Measurements from ENCODE around the gene GPR161. TPM values are rescaled to one million over a fixed set of nuclear protein-coding genes. Genes with fewer than 3 reads are reported as not detected.
"Not testable (repeated sequence)": the region's sequence is repeated elsewhere in the genome, so short reads cannot be mapped to it uniquely, and the experiment has no call there.

GPR161 gene, protein sequence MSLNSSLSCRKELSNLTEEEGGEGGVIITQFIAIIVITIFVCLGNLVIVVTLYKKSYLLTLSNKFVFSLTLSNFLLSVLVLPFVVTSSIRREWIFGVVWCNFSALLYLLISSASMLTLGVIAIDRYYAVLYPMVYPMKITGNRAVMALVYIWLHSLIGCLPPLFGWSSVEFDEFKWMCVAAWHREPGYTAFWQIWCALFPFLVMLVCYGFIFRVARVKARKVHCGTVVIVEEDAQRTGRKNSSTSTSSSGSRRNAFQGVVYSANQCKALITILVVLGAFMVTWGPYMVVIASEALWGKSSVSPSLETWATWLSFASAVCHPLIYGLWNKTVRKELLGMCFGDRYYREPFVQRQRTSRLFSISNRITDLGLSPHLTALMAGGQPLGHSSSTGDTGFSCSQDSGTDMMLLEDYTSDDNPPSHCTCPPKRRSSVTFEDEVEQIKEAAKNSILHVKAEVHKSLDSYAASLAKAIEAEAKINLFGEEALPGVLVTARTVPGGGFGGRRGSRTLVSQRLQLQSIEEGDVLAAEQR
- 93.4 TPM for total RNA-seq

DNA sequence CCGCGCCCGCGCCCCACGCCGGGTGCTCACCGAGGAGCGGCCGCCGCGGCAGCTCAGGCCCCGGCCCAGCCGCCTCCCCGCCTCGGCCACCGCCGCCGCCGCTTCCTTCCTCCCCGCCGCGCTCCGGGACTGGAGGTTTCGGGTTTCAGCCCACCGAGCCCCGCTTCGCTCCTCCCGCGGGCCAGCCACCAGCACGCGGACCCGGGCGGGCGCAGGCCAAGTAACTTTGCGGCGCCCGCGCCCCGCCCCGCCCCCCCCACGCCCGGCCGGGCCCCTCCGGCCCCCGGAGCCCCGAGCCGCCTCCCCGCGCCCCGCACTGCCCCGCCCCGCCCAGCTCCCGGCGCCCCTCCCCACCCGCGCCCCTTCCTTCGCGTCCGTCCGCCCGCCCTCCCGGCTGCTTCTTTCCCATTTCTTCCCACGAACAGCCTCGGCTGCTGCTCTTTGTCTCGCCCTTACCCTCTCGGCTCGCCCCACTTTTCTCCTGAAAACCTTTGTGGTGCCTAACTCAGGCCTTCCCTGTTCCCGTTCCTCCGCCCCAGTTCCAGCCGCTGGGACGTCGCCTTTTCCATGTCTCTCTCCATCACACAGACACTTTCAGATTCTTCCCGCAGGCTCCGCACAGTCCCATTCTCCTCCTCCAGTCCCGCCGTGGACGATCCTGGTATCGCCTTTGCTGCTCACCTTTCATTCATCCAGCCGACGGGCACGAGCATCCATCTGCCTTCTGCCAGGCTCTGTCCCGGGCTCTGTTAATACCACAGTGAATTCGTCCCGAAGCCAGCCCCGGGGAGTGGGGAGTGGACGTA is at the start of gene GPR161:
Gene GPR161, minus strand, starts transcription at position 222 of the 806 bp plus-strand sequence. CDS start 32,080 bp downstream, outside the sequence.
- no peak for DNase-seq

DNA sequence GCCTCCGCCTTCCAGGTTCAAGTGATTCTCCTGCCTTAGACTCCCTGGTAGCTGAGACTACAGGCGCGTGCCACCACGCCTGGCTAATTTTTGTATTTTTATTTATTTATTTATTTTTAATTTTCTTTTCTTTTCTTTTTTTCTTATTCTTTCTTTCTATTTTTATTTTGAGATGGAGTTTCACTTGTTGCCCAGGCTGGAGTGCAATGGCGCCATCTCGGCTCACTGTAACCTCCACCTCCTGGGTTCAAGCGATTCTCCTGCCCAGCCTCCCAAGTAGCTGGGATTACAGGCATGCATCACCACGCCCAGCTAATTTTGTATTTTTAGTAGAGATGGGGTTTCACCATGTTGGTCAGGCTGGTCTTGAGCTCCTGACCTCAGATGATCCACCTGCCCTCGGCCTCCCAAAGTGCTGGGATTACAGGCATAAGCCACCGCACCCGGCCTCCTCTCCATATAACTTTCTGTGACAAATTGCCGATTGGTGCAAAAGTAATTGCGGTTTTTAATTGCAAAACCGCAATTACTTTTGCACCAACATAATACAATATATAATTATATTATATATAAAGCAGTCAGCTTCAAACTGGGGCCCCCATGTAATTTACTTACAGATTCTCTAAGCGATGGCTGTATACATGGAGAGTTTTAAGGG is 44.5 kb upstream of the GPR161 start:
- not testable (repeated sequence) for DNase-seq

GRCh38 chr1:168180148-168180524 is 43.4 kb upstream of the GPR161 start:
- DNase-seq: no peak

DNA sequence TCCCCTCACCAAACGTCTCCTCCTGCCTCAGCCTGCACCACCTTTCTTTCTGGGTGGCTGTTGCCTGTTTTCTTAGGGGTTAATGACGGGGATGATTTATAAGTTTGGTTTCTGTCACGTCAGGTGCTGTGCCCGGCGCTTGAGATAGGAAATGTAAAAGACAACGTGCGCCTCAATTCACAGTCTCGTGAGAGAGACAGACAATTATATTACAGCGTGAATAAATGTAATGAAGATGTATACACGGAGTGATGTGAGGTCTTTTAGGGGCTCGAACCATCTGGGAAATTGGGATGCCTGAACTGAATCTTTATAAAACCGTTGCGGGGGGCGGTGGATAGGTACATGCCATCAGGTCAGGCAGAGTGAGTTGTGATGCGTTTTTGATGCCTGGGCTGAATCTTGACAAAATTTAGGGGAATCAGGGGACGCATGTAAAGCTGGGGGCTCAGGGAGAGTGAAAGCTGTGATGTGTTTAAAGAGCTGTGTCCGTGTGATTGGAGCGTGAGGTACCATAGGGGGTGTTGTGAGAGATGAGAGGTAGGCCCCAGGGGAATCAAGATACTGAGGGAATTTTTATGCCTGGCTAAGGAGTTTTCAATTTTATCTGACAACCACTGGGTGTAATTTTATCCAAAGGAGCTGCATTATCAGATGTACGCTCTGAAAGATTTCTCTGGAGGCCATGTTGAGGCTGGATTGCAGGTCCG is 42.9 kb upstream of the GPR161 start:
- peak; percentile 20 for DNase-seq

DNA sequence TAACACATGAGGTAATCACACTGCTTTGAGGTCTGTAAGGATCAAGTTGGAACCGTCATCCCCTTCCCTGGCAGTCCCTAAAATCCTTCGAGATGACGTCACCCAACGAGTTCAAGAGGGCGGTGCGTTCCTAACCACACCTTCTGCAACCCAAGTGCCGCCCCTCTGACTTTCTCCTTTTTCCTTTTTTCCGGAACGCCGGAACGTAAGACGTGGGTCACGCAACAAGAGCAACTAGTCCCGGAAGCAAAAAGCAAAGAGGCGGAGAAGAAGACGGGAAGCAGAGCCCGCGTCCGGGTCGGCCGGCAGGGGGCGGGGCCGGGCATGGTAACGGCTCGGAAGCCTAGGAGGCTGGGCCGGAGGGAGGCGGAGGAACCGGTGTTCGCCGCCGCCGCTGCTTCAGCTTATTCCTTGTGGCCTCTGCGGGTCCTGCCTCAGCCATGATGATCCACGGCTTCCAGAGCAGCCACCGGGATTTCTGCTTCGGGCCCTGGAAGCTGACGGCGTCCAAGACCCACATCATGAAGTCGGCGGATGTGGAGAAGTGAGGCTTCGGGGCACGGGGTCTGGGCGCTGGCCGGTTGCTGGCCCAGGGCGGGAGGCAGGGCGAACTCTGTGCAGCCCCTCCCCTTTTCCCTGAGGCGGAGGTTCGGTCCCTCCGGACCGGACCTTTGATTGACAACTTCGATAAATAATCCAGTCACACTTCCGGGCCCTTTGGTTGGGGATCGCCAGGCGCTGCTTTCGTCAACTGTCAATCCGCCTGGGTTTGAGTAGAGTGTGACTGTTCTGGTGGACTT is 42.1 kb upstream of the GPR161 start, which contains the start of gene TIPRL:
Gene TIPRL, plus strand, starts transcription at position 325 of the 800 bp plus-strand sequence. Its CDS starts 116 bp downstream, at position 441.
- DNase-seq: peak; percentile 97

DNA sequence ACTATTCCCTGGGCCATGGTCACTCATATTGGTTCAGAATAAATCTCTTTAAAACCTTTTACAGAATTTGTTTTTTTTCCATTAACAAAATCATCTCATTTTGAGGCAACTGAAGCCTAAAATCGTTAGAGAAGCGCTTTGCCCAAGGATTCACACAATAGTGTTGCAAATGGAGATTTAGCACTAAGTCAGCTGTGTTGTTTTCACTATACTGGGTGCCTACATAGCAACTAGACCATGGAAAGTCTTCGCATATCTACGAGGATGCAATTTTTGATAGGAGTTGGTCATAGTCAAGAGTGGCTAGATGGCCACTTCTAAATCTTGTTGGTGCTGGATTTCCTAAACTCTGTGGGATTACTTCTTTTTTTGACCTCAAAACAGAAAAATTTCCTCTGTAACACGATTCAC is 41.5 kb upstream of the GPR161 start:
- DNase-seq: no peak

DNA sequence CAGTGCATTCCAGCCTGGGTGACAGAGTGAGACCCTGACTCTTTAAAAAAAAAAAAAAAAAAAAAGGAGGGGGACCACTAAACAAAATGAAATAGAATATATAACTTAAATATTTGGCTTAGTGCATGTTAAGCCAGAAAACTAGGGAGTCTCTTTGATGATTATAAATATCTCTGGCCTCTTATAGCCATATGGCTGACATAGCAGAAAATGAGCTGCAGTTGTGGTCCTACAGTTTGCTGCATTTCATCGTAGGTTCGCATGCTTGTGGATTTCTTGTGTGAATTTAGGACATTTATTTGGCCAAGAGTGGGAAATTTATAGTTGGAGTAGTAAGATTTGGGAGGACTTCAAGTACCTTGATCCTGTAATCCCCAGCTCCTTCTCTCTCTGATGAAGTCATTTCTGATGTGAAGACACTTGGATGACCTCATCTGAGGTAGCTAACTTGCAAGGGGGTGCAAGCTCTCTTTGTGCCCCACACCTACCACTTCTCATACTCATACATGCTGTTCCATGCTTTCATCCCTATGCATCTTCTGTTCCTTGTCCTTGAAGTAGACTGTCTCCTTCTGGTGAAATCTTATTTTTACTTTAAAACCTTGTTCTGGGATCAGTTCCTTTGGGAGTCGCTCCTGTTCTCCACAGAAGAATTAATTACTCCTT is 35.7 kb upstream of the GPR161 start:
- DNase-seq: no peak

DNA sequence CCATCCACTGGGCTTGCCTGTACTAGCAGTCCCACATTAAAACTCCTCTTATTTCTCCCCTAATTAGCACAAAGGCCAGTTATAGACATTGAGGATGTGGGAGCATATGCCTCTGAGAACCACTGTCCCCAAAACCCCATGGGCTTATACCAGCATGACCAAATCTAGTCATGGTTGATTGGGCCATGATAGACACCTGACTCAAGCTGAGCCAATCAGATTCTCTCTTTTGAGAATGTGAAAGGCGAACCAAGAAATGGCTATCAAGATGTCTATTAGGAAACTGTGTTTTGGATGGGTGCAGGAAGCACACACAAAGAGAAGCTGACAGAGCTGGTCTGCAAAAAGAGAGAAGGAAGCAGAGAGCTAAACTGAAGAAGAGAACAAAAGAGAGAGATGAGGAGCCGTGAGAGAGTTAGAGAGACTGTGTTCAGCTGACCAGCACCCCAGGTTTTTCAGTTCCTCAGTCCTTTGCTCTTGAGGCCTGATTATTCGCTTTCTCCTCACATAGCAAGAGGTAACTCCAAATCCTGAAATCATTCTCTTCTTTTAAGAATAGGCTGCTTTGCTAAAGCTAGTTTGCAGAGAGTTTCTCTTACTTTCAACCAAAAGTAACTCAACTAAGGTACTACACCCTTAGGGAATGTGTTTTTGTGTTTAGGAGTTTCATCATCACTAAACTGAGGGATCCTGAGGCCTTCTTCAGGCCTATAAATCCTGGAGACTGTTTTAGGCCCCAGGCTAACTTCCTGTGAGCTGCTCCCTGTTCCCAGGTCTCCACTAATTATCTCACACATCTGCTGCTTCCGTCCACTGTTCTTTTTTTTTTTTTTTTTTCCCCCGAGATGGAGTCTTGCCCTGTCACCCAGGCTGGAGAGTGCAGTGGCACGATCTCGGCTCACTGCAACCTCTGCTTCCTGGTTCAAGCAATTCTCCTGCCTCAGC is 34.1 kb upstream of the GPR161 start:
- no peak for DNase-seq

DNA sequence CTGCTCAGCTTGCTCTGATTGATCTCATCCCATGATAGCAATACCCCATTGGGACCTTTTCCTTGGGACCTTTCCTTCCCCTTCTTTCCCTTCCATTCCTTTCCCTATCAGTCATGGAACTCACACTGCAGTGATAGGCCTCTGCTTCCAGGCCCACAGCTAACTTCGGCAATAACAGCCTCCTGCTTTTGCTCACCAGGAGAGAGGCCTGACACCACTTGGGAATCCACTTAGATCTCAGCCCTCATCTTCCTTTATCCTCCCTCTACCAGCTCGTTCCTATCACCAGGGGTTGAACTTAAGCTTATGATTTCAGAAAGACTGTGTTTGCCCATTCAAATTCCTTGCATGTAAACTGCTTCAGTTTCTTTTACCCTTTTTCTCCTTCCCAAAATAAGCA is 31.1 kb upstream of the GPR161 start:
- DNase-seq: no peak

DNA sequence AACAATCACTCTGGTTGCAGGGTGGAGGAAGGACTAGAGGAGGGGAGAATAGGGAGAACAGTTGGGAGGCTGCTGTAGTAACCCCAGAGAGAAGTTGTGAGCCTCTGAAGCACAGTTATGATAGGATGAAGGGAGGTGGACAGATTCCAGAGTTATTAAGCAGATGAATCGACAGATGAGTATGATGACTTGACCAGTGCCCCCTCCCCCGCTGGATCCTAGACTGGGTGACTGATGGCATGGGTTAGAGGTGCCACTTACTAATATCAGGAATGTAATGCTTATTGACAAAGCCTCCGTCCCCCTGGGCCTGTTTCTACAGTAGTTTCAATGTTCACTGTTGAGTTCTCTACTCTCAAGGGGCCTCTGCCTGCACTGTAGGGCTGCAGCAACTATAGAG is 28.0 kb upstream of the GPR161 start:
- no peak for DNase-seq

DNA sequence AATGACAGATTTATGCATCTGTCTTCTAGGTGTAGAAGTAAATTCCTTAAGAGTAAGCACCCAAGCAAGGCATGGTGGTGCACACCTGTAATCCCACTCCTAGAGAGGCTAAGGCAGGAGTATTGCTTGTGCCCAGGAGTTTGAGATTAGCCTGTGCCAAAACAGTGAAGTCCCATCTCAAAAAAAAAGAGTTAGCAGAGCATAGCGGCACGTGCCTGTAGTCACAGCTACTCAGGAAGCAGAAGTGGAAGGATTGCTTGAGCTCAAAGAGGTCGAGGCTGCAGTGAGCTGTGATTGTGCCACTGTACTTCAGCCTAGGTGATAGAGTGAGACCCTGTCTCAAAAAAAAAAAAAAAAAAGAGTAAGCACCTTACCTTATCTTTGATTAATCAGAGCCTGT is 26.9 kb upstream of the GPR161 start:
- DNase-seq: no peak

DNA sequence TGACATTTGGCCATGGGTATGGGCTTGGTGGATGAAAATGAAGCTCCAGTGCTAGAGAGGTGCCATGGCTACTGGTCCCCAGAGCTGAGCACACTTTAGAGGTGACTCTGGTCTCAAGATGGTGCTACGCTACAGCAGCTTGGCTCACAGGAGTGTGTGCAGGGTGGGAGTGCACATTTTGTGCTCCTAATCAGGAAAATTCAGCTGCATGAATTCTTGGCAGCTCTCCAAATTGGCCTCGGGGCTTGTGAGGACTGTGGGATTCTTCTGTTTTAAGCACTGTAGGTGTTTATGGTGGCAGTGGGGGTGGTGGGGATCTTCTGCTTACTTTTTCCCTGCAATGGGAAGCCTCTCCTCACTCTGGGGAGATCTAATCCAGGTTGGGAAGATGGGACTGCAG is 24.7 kb upstream of the GPR161 start:
- DNase-seq: no peak

DNA sequence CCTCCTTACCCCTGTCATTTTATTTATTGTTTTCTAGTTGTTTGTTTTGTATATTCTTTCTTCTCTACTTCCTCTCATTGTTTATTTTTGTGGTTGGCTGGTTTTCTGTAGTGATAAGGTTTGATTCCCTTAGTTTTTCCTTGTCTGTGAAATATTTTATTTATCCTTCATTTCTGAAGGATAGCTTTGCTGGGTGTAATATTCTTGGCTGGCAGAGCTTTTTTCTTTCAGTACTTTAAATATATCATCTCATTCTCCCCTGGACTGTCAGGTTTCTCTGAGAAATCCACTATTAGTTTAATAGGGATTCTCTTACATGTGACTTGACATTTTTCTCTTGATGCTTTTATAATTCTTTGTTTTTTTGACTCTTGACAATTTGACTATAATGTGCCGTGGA is 23.2 kb upstream of the GPR161 start:
- no peak for DNase-seq

- DNase-seq: no peak
Measured at GRCh38 chr1:168159251-168159650, 22.5 kb upstream of the GPR161 start.

DNA sequence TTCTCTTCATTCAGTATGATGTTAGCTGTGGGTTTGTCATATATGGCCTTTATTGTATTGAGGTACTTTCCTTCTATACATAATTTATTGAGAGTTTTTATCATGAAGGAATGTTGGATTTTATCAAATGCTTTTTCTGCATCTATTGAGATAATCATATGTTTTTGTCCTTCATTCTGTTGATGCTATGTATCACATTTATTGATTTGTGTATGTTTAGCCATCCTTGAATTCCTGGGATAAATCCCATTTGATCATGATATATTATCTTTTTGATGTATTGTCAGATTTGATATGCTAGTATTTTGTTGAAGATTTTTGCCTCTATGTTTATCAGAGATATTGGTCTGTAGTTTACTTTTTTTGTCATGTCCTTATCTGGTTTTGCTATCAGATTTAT is 20.9 kb upstream of the GPR161 start:
- no peak for DNase-seq

- DNase-seq: no peak
Measured at GRCh38 chr1:168155910-168156309, 19.2 kb upstream of the GPR161 start.

- DNase-seq: not testable (repeated sequence)
Measured at GRCh38 chr1:168154707-168155106, 18.0 kb upstream of the GPR161 start.

DNA sequence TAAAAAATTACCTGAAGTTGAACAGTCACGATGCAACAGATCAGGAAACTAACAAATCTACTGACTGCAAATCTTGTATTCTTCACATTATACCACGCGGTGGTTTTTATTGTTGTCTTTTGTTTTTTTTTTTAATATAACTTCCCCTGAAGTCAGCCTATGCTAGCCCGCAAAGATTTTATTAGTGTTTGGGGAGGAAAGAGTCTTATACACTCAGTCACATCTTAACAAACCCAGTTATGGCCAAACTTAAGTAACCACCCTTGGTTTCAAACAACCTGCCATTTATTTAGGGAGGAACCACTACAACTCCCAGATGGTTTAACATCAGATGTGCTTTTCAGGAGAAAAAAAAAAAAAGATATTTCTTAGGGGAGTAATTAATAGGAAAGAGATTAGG is 15.2 kb upstream of the GPR161 start:
- no peak for DNase-seq

- DNase-seq: no peak
Measured at GRCh38 chr1:168150283-168150682, 13.6 kb upstream of the GPR161 start.
